Measurements from ENCODE around the gene ERF. TPM values are rescaled to one million over a fixed set of nuclear protein-coding genes. Genes with fewer than 3 reads are reported as not detected.
A peak's percentile ranks its signal among the peaks of the same experiment; 100 is the strongest.

ERF gene
- total and polyA plus RNA-seq, 2 donors (not counting 1 experiment from before 2014, with no cell fraction given), result 48.6 to 51.5 TPM

DNA sequence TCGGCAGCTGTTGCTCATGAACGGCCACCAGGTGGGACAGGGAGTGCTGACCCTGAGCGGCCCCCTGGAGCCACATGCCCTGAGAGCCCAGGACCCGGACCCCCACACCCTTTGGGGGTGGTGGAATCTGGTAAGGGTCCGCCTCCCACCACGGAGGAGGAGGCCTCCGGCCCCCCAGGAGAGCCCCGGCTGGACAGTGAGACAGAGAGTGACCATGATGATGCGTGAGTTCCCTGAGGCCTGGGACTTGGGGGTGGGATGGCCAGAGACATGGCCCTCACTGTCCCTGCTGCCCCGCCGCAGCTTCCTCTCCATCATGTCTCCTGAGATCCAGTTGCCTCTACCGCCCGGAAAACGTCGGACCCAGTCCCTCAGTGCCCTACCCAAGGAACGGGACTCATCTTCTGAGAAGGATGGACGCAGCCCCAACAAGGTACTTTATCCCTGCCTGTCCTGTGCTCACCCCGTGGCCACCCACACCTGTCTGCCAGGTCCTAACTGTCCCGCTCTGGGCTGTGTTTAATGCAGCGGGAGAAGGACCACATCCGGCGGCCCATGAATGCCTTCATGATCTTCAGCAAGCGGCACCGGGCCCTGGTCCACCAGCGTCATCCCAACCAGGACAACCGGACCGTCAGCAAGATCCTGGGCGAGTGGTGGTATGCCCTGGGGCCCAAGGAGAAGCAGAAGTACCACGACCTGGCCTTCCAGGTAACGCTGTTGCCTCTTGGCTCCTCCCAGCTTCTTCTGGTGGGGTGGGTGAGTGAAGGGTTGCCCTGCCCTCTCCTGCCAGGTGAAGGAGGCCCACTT lies 32.3 kb upstream of the ERF start:
- Histone ChIP-seq H3K79me2 (ENCODE audit: control insufficient read depth, insufficient read depth, low read length) (peaks cover 18% of the 10 kb centered on the region), H2AFZ (ENCODE audit: insufficient read depth, low read depth, low read length, poor library complexity, severe bottlenecking) (no peak overlapping the region), H3K4me3 (ENCODE audit: control extremely low read depth in 1 of 5, extremely low read depth in 1 of 5, insufficient read depth in 1 of 5, low read depth in 2 of 5, low read length in 4 of 5) (no peak overlapping the region), H3K27ac (ENCODE audit: low read length in 2 of 2) (no peak overlapping the region), H4K20me1 (ENCODE audit: control insufficient read depth, insufficient read depth, low read length, poor library complexity, severe bottlenecking) (peaks cover 46% of the 10 kb centered on the region), H3K9me3 (ENCODE audit: control extremely low read depth in 1 of 3, control insufficient read depth in 2 of 3, insufficient read depth in 1 of 3, low read length in 2 of 3) (no peaks in the 10 kb centered on the region), H3K4me2 (replicated peaks; ENCODE audit: low read depth, low read length, poor library complexity, severe bottlenecking) (no peak overlapping the region), H3K27me3 (replicated peaks in 1 of 4; ENCODE audit: control extremely low read depth in 1 of 4, control insufficient read depth in 3 of 4, insufficient read depth in 4 of 4, low read length in 3 of 4) (no peaks in the 10 kb centered on the region), H3K36me3 (replicated peaks in 1 of 2; ENCODE audit: control extremely low read depth in 1 of 2, control insufficient read depth in 1 of 2, extremely low read depth in 1 of 2, insufficient read depth in 2 of 2, low read length in 1 of 2) (peaks cover 1 to 55% of the 10 kb centered on the region in 2 experiments), H3K9ac (ENCODE audit: low read length) (no peak overlapping the region), H3K4me1 (ENCODE audit: control insufficient read depth in 2 of 2, insufficient read depth in 2 of 2, low read length in 2 of 2) (peaks cover 30 to 37% of the 10 kb centered on the region in 2 donors)
- ChIA-PET CTCF (interaction anchor here (1.2 to 2.9 kb wide), 4 partner anchors 8 to 178 kb away, joined by 3 to 12 read pairs (median 7); partner anchors contain the start of gene POU2F2), POLR2A (interaction anchor here (0.7 kb wide), 1 partner anchor 156 kb away, joined by 3 read pairs; no protein-coding TSS in a partner anchor)
- Mint-ChIP-seq H3K9me3 (ENCODE audit: insufficient read depth) (no peaks in the 10 kb centered on the region), H3K4me3 (peak overlapping the region; percentile 10), H3K27me3 (no peaks in the 10 kb centered on the region), H3K4me1 (peaks cover 24% of the 10 kb centered on the region), H3K27ac (peak overlapping the region; percentile 76)
- DNase-seq (no peak), ATAC-seq (ENCODE audit: low read depth) (no peak)
- 96% methylated on average over 28 of the region's 30 CpGs for WGBS (ENCODE audit: insufficient coverage)
- no peak for TF ChIP-seq CTCF (IDR thresholded peaks at IDR 0.05)
- TF ChIP-seq EZH2 (IDR thresholded peaks at IDR 0.05; ENCODE audit: borderline replicate concordance, insufficient read depth, low read depth, low read length, poor library complexity, severe bottlenecking), result no peak
- intact Hi-C loops (cut with micrococcal nuclease), result no loop called here

Data from B cell (primary cell).